PC-3 (cell line): Measurements from ENCODE around the gene LAG3.

Experiments used
- EZH2 ChIP-seq: fragments of 300-600 bp; sonication (generic); IDR thresholded peaks from one replicate; pipeline ENCODE4 v1.6.1; 2017; ENCODE audit warnings: antibody characterized with exemption, mild to moderate bottlenecking, low read length; ENCODE audit not compliant: unreplicated experiment
- TF ChIP-seq, protein P1 (sequence below): fragments of 300-600 bp; sonication (generic); conservative IDR thresholded peaks from 2 replicates; pipeline ENCODE4 v1.5.1; 2017; ENCODE audit warnings: antibody characterized with exemption, low read depth, mild to moderate bottlenecking, low read length

DNA sequence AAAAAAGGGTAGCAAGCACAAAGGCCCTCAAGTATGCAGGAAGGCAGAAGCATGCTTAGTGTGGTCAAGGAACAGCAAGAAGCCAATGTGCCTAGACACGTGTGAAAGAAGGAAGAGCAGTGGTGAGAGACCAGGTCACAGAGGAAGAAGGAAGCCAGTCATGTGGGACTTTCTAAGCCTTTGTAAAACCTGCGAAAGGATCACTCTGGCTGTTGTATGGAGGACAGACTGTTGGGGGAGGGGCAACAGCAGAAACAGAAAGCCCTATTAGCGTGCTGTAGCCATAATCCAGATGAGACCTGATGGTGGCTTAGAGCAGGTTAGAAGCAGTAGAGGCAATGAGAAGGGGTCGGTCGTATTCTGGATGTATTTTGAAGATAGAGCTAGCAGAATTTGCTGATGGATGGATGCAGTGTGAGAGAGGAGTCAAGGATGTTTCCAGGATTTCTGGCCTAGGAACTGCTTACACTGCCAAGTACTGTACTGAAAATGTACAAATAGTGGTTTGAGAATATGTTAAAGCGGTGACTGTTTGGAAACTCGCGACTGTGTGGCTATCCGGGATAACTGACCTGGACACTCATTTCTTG is 13.7 kb upstream of the LAG3 start:
- TF ChIP-seq, protein P1, sequence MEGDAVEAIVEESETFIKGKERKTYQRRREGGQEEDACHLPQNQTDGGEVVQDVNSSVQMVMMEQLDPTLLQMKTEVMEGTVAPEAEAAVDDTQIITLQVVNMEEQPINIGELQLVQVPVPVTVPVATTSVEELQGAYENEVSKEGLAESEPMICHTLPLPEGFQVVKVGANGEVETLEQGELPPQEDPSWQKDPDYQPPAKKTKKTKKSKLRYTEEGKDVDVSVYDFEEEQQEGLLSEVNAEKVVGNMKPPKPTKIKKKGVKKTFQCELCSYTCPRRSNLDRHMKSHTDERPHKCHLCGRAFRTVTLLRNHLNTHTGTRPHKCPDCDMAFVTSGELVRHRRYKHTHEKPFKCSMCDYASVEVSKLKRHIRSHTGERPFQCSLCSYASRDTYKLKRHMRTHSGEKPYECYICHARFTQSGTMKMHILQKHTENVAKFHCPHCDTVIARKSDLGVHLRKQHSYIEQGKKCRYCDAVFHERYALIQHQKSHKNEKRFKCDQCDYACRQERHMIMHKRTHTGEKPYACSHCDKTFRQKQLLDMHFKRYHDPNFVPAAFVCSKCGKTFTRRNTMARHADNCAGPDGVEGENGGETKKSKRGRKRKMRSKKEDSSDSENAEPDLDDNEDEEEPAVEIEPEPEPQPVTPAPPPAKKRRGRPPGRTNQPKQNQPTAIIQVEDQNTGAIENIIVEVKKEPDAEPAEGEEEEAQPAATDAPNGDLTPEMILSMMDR, result no peak
- no peak for TF ChIP-seq EZH2
